Calu3 (cell line): ENCODE data around the gene SLC16A1. TPM values are rescaled to one million over a fixed set of nuclear protein-coding genes. Genes with fewer than 3 reads are reported as not detected.
A peak's percentile ranks its signal among the peaks of the same experiment; 100 is the strongest.

Experiments used
- BruUV-seq: library from RNA; stranded (reverse); fragments of 400-500 nt; replicated peaks from 2 replicates; lab custom pipeline; 2021; lab: Mats Ljungman, UMichigan
- CTCF ChIA-PET: fragments of 300-600 bp; sonication (Branson Sonifier 250); formaldehyde crosslinking; loops from one replicate; lab custom pipeline; 2022; ENCODE audit warnings: antibody characterized with exemption; lab: Charles Lee
- DNase-seq: peaks from one replicate; pipeline ENCODE4 v3.0.0; 2022
- H3K27ac Mint-ChIP-seq: one replicate; pipeline ENCODE4 v1.8.0; 2022; ENCODE audit warnings: mixed read lengths; ENCODE audit not compliant: unreplicated experiment
- H3K27me3 Mint-ChIP-seq: one replicate; pipeline ENCODE4 v1.8.0; 2022; ENCODE audit warnings: mixed read lengths; ENCODE audit not compliant: unreplicated experiment
- H3K36me3 Mint-ChIP-seq: one replicate; pipeline ENCODE4 v1.8.0; 2022; ENCODE audit warnings: mild to moderate bottlenecking, moderate library complexity, mixed read lengths; ENCODE audit not compliant: insufficient read depth, unreplicated experiment
- H3K4me1 Mint-ChIP-seq: one replicate; pipeline ENCODE4 v1.8.0; 2022; ENCODE audit warnings: mild to moderate bottlenecking, low read depth, mixed read lengths; ENCODE audit not compliant: unreplicated experiment
- H3K4me3 Mint-ChIP-seq: one replicate; pipeline ENCODE4 v1.8.0; 2022; ENCODE audit warnings: mild to moderate bottlenecking, low read depth, moderate library complexity, mixed read lengths; ENCODE audit not compliant: unreplicated experiment
- H3K9me3 Mint-ChIP-seq: one replicate; pipeline ENCODE4 v1.8.0; 2022; ENCODE audit warnings: low read depth, mixed read lengths; ENCODE audit not compliant: unreplicated experiment
- intact Hi-C: fragments of 100-400 bp; cut with micrococcal nuclease; formaldehyde crosslinking; loops from one replicate; pipeline ENCODE4 v1.10.0; 2022; ENCODE audit not compliant: unreplicated experiment
- total RNA-seq: library from RNA; stranded (reverse); gene quantifications from 2 replicates; pipeline ENCODE4 v1.2.3, GENCODE V29; 2022
- TF ChIP-seq, protein P1 (sequence below): fragments of 200-600 bp; IDR thresholded peaks from one replicate; pipeline ENCODE4 v1.8.0; 2022; ENCODE audit warnings: antibody characterized with exemption; ENCODE audit not compliant: unreplicated experiment

SLC16A1 gene
- total RNA-seq, 1 experiment from 2014 or later = 59.2 TPM

DNA sequence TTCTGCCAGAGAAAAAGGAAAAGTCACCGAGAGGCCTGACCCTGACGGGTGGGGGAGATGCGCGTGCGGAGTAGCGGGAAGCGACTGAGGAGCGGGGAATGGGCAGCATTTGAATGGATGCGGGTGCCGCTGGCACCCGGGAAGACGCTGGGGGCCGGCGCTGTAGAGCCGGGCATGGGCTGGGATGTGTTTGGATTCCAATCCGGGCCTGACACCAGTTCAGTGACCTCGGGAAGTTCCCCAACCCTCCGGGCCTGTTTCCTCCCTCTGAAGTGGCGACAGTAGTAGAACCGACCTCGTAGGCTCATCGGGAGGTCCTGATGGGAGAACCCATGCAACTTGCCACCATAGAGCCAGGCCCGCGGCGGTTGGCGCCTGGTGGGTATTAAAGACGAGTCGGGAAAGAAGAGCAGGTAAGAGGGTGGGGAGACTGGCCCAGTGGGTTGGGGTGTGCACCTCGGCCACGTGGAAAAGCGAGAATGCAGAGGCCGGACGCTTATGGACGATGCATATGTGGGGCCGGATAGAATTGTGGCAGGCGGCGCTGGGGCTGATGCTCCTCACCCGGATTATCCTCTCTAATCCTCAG is 642 bp upstream of the SLC16A1 start:
- intact Hi-C loops = loop anchor here (2.0 to 10.0 kb wide), 2 partner anchors 52 to 148 kb away; no protein-coding TSS in a partner anchor
- CTCF ChIA-PET = interaction anchor here (0.6 to 1.1 kb wide), 4 partner anchors 19 to 116 kb away, joined by 3 to 4 read pairs (median 4); no protein-coding TSS in a partner anchor
- H3K4me1 Mint-ChIP-seq = peaks cover 24% of the 10 kb centered on the region
- peaks cover 41% of the 10 kb centered on the region for H3K36me3 Mint-ChIP-seq
- TF ChIP-seq, protein P1, sequence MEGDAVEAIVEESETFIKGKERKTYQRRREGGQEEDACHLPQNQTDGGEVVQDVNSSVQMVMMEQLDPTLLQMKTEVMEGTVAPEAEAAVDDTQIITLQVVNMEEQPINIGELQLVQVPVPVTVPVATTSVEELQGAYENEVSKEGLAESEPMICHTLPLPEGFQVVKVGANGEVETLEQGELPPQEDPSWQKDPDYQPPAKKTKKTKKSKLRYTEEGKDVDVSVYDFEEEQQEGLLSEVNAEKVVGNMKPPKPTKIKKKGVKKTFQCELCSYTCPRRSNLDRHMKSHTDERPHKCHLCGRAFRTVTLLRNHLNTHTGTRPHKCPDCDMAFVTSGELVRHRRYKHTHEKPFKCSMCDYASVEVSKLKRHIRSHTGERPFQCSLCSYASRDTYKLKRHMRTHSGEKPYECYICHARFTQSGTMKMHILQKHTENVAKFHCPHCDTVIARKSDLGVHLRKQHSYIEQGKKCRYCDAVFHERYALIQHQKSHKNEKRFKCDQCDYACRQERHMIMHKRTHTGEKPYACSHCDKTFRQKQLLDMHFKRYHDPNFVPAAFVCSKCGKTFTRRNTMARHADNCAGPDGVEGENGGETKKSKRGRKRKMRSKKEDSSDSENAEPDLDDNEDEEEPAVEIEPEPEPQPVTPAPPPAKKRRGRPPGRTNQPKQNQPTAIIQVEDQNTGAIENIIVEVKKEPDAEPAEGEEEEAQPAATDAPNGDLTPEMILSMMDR = no peak
- BruUV-seq = no TSS peak
- no peaks in the 10 kb centered on the region for H3K9me3 Mint-ChIP-seq
- DNase-seq = no peak
- peak overlapping the region; percentile 100 for H3K4me3 Mint-ChIP-seq
- no peaks in the 10 kb centered on the region for H3K27me3 Mint-ChIP-seq
- H3K27ac Mint-ChIP-seq = peak overlapping the region; percentile 2

DNA sequence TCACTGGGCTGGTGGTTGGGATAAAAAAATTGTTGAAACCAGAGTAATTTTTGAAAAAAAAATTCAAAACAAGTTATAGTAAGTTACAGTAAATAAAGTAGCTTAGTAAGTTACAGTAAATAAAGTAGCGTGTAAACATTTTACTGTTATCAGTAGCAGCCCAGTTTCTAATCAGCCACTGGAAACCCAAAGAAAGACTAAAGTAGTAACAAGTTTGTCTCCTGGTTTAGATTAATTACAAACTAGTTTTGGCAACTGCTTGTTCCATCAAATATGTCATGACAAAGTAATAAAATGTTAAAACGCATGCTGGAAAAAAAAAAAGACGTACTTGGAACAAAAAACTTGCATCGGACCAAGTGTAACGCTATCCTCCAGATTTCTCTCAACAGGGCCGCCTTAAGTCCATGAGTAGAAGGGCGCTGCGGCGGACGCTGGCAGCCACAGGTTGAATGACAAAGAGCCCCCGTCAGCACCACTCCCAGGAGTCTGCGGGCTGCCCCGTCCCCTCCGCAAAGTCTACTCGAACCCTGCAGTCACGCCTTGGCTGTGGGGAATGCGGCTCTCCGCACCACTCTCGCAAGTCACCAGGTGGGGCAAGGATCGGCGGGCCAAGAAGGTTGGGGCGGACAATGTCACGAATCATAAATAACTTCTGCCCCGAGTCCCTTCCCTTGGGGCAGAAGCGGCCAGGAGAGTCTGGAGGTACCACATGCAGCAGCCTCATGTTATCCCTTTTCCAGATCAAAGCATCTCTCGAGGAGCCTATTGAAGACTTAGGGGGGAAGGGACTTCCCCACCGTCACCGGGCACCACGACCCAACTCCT is 837 bp downstream of the SLC16A1 start:
- intact Hi-C loops = loop anchor here (2.0 to 10.0 kb wide), 2 partner anchors 18 to 50 kb away; no protein-coding TSS in a partner anchor
- peak; percentile 57 for DNase-seq
- peak overlapping the region; percentile 100 for H3K4me3 Mint-ChIP-seq
- peaks cover 35% of the 10 kb centered on the region for H3K36me3 Mint-ChIP-seq
- peaks cover 24% of the 10 kb centered on the region for H3K4me1 Mint-ChIP-seq
- BruUV-seq = TSS peak; percentile 39
- TF ChIP-seq, protein P1 = no peak
- CTCF ChIA-PET = interaction anchor here (1.0 to 1.1 kb wide), 3 partner anchors 18 to 117 kb away, joined by 3 to 4 read pairs (median 4); no protein-coding TSS in a partner anchor
- H3K27ac Mint-ChIP-seq = peak overlapping the region; percentile 2
- no peaks in the 10 kb centered on the region for H3K9me3 Mint-ChIP-seq
- no peaks in the 10 kb centered on the region for H3K27me3 Mint-ChIP-seq

DNA sequence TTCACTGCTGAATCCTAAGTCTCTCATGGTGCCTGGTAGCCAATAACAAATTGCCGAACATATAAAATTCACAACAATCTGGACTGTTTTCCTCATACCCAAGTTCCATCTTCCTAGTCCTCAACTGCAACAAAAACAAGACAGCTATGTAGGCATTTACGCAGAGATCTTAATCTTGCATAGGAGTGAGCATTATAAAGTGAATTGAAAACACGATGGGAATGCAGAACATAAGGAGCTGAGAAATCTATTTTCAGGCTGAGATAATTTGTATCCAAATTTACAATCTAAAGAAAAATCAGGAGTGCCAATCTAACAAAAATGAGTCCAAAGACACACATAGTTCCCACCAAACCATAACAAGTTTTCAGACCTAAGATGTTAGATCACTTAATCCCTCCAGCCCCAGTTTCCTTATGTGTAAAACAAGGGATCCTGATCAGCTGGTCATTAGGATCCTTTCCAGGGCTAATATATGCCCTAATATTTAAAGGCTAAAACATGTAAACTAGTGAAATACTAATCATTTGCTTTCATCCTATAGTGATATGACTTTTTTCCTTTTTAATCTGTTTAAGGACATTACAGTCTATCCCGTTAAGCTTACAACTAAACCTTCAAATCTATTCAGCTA is 1.9 kb downstream of the SLC16A1 start:
- H3K27me3 Mint-ChIP-seq = no peaks in the 10 kb centered on the region
- H3K27ac Mint-ChIP-seq = peak overlapping the region; percentile 2
- intact Hi-C loops = loop anchor here (2.0 to 10.0 kb wide), 2 partner anchors 17 to 49 kb away; no protein-coding TSS in a partner anchor
- no TSS peak for BruUV-seq
- H3K36me3 Mint-ChIP-seq = peaks cover 30% of the 10 kb centered on the region
- peak overlapping the region; percentile 100 for H3K4me3 Mint-ChIP-seq
- H3K4me1 Mint-ChIP-seq = peaks cover 24% of the 10 kb centered on the region
- TF ChIP-seq, protein P1 = no peak
- DNase-seq = no peak
- CTCF ChIA-PET = no interaction called here
- no peaks in the 10 kb centered on the region for H3K9me3 Mint-ChIP-seq

DNA sequence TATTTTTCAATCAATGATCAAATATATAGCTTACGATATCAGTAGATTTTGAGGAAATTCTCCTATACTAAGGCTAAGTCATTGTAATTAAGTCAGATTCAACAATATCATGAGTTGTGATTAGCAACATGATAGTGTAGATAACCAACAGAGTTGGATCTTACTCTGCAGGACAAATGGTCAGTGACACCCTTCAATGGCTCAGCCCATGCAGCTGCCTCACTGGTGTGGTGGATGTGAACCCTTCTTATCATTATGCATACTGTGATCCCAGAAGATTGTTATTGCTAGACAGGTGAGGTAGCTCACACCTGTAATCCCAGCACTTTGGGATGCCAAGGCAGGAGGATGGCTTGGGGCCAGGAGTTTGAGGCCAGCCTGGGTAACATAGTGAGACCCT is 5.6 kb downstream of the SLC16A1 start:
- CTCF ChIA-PET = no interaction called here
- no peaks in the 10 kb centered on the region for H3K27me3 Mint-ChIP-seq
- H3K9me3 Mint-ChIP-seq = no peaks in the 10 kb centered on the region
- H3K4me3 Mint-ChIP-seq = no peak overlapping the region
- TF ChIP-seq, protein P1 = no peak
- H3K36me3 Mint-ChIP-seq = peaks cover 14% of the 10 kb centered on the region
- H3K4me1 Mint-ChIP-seq = peaks cover 15% of the 10 kb centered on the region
- H3K27ac Mint-ChIP-seq = no peak overlapping the region
- no TSS peak for BruUV-seq
- intact Hi-C loops = loop anchor here (10.0 kb wide), 1 partner anchor 46 kb away; no protein-coding TSS in a partner anchor
- DNase-seq = no peak
